ENCODE measurements around the gene LRMDA. TPM values are rescaled to one million over a fixed set of nuclear protein-coding genes. Genes with fewer than 3 reads are reported as not detected.

The LRMDA gene
- total RNA-seq, 3 donors from 2014 or later (not counting 1 experiment from before 2014, with no cell fraction given): 1.4 to 2.4 (median 2.1) TPM

GRCh38 chr10:75414527-75414926 is 16.9 kb upstream of the LRMDA start:
- H3K9me3 Mint-ChIP-seq: no peaks in the 10 kb centered on the region
- no peak for ATAC-seq
- H3K36me3 ChIP-seq (ENCODE audit: control insufficient read depth, insufficient read depth, low read length): no peaks in the 10 kb centered on the region
- H3K36me3 Mint-ChIP-seq: no peaks in the 10 kb centered on the region
- H3K4me3 ChIP-seq (ENCODE audit: low read length): no peak overlapping the region
- H3K4me3 Mint-ChIP-seq: no peak overlapping the region
- intact Hi-C loops (cut with micrococcal nuclease): no loop called here
- no peak overlapping the region for H3K27ac Mint-ChIP-seq
- no peaks in the 10 kb centered on the region for H3K9me3 ChIP-seq (ENCODE audit: control insufficient read depth, insufficient read depth, low read length)
- H3K4me1 Mint-ChIP-seq: peaks cover 0 to 4% of the 10 kb centered on the region in 2 donors
- H3K4me1 ChIP-seq (ENCODE audit: control insufficient read depth, insufficient read depth, low read length): peaks cover 3% of the 10 kb centered on the region
- H3K27ac ChIP-seq (ENCODE audit: low read length): no peak overlapping the region
- TF ChIP-seq, protein P1, sequence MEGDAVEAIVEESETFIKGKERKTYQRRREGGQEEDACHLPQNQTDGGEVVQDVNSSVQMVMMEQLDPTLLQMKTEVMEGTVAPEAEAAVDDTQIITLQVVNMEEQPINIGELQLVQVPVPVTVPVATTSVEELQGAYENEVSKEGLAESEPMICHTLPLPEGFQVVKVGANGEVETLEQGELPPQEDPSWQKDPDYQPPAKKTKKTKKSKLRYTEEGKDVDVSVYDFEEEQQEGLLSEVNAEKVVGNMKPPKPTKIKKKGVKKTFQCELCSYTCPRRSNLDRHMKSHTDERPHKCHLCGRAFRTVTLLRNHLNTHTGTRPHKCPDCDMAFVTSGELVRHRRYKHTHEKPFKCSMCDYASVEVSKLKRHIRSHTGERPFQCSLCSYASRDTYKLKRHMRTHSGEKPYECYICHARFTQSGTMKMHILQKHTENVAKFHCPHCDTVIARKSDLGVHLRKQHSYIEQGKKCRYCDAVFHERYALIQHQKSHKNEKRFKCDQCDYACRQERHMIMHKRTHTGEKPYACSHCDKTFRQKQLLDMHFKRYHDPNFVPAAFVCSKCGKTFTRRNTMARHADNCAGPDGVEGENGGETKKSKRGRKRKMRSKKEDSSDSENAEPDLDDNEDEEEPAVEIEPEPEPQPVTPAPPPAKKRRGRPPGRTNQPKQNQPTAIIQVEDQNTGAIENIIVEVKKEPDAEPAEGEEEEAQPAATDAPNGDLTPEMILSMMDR (IDR thresholded peaks at IDR 0.05): no peak
- WGBS (ENCODE audit: insufficient coverage): 78% methylated on average over 1 of the region's 1 CpG
- H3K27me3 Mint-ChIP-seq (ENCODE audit: low read depth in 2 of 2): peaks cover 27 to 45% of the 10 kb centered on the region in 2 donors
- H3K27me3 ChIP-seq (ENCODE audit: control insufficient read depth, insufficient read depth, low read length): peaks cover 9% of the 10 kb centered on the region
- no peak for DNase-seq

- Mint-ChIP-seq H3K27ac (no peak overlapping the region), H3K27me3 (ENCODE audit: low read depth in 2 of 2) (peaks cover 14 to 21% of the 10 kb centered on the region in 2 donors), H3K9me3 (no peaks in the 10 kb centered on the region), H3K4me1 (no peaks in the 10 kb centered on the region), H3K4me3 (no peak overlapping the region), H3K36me3 (no peaks in the 10 kb centered on the region)
- WGBS (ENCODE audit: insufficient coverage): 90% methylated on average over 5 of the region's 5 CpGs
- TF ChIP-seq, protein P1 (IDR thresholded peaks at IDR 0.05): no peak
- Histone ChIP-seq H3K27ac (ENCODE audit: low read length) (no peak overlapping the region), H3K36me3 (ENCODE audit: control insufficient read depth, insufficient read depth, low read length) (no peaks in the 10 kb centered on the region), H3K4me3 (ENCODE audit: low read length) (no peak overlapping the region), H3K9me3 (ENCODE audit: control insufficient read depth, insufficient read depth, low read length) (no peaks in the 10 kb centered on the region), H3K27me3 (ENCODE audit: control insufficient read depth, insufficient read depth, low read length) (no peaks in the 10 kb centered on the region), H3K4me1 (ENCODE audit: control insufficient read depth, insufficient read depth, low read length) (no peaks in the 10 kb centered on the region)
- DNase-seq (no peak), ATAC-seq (no peak)
- intact Hi-C loops (cut with micrococcal nuclease): no loop called here
These were observed 13.9 kb upstream of the LRMDA start for GRCh38 chr10:75417522-75417927.

DNA sequence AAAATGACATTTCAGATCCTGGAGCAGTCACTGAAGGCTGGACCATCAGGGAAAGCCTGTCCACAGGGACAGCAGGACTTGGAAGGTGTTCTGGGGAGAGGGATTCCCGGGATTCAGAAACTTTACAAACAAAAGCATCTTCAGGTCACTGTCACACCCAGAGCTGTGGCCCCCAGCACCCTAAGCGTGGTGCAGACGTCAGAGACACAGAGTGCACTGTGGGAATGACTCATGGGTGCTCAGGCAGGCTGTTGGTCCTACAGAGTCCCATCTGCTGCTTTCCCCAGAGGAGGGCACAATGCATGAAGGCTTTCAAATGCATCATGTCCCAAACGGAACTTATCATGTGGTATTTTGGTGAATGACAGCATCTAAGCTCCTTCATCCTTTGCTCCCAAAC is 13.1 kb upstream of the LRMDA start:
- ATAC-seq (no peak), DNase-seq (no peak)
- 82% methylated on average over 4 of the region's 4 CpGs for WGBS (ENCODE audit: insufficient coverage)
- Mint-ChIP-seq H3K36me3 (no peaks in the 10 kb centered on the region), H3K4me1 (no peaks in the 10 kb centered on the region), H3K27ac (no peak overlapping the region), H3K4me3 (no peak overlapping the region), H3K27me3 (ENCODE audit: low read depth in 2 of 2) (peaks cover 13 to 16% of the 10 kb centered on the region in 2 donors), H3K9me3 (no peaks in the 10 kb centered on the region)
- H3K4me3 ChIP-seq (ENCODE audit: low read length): no peak overlapping the region
- TF ChIP-seq, protein P1 (IDR thresholded peaks at IDR 0.05): no peak
- no peaks in the 10 kb centered on the region for H3K27me3 ChIP-seq (ENCODE audit: control insufficient read depth, insufficient read depth, low read length)
- H3K27ac ChIP-seq (ENCODE audit: low read length): no peak overlapping the region
- H3K9me3 ChIP-seq (ENCODE audit: control insufficient read depth, insufficient read depth, low read length): no peaks in the 10 kb centered on the region
- intact Hi-C loops (cut with micrococcal nuclease): no loop called here
- no peaks in the 10 kb centered on the region for H3K36me3 ChIP-seq (ENCODE audit: control insufficient read depth, insufficient read depth, low read length)
- H3K4me1 ChIP-seq (ENCODE audit: control insufficient read depth, insufficient read depth, low read length): no peaks in the 10 kb centered on the region

DNA sequence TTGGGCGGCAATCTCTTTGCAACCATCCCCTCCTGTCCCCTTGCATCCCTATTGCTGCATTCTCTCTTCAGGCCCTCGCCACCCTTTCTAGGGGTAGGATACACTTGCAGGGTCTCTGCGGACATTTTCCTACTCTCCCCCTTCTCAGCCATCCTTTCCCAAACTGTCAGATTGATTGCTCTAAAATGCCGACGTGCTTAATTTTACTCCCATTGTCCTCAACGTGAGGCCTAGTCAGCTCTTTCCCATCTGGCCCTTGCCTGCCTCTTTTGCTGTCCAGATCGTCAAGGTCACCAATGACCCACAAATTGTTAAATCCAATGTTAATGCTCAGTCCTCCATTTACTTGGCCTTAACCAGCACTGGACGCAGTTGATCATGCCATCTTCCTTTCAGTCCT is 12.7 kb upstream of the LRMDA start:
- Mint-ChIP-seq H3K27ac (no peak overlapping the region), H3K27me3 (ENCODE audit: low read depth in 2 of 2) (peaks cover 9 to 14% of the 10 kb centered on the region in 2 donors), H3K36me3 (no peaks in the 10 kb centered on the region), H3K9me3 (no peaks in the 10 kb centered on the region), H3K4me1 (no peaks in the 10 kb centered on the region), H3K4me3 (no peak overlapping the region)
- Histone ChIP-seq H3K9me3 (ENCODE audit: control insufficient read depth, insufficient read depth, low read length) (no peaks in the 10 kb centered on the region), H3K4me3 (ENCODE audit: low read length) (no peak overlapping the region), H3K36me3 (ENCODE audit: control insufficient read depth, insufficient read depth, low read length) (no peaks in the 10 kb centered on the region), H3K4me1 (ENCODE audit: control insufficient read depth, insufficient read depth, low read length) (no peaks in the 10 kb centered on the region), H3K27ac (ENCODE audit: low read length) (no peak overlapping the region), H3K27me3 (ENCODE audit: control insufficient read depth, insufficient read depth, low read length) (no peaks in the 10 kb centered on the region)
- TF ChIP-seq, protein P1 (IDR thresholded peaks at IDR 0.05): no peak
- DNase-seq (no peak), ATAC-seq (no peak)
- 90% methylated on average over 8 of the region's 8 CpGs for WGBS (ENCODE audit: insufficient coverage)
- intact Hi-C loops (cut with micrococcal nuclease): no loop called here

Measured in natural killer cell (primary cell).